GM19463 (cell line): ENCODE data around the gene SCGB1D4.
"Not testable (repeated sequence)": the region's sequence is repeated elsewhere in the genome, so short reads cannot be mapped to it uniquely, and the experiment has no call there.

Experiments
- ATAC-seq: cut with Tn5 transposase; IDR thresholded peaks from one replicate; pipeline ENCODE4 v1.9.1; 2021; ENCODE audit warnings: mild to moderate bottlenecking, moderate library complexity; ENCODE audit not compliant: unreplicated experiment

Gene SCGB1D4, protein sequence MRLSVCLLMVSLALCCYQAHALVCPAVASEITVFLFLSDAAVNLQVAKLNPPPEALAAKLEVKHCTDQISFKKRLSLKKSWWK

DNA sequence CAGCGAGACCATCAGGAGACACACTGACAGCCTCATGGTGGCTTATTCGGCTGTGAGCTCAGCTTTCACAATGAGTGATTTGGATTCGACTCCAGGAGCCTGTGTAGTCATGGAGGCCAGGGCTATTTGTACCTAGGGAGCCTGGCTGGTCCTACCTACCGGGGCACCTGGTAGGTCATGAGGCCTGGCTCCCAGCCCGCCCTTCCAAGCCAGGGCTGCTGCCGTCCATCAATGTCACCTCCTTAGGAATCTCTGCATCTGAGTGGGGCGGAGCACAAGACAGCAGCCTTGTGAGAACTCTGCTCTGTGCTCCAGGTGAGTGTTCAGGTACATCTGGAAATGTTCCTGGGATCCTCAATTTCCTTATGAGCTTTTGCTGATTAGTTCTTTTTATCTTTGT is at the start of gene SCGB1D4:
Gene SCGB1D4 (minus strand): TSS at position 101 of the 400 bp plus-strand sequence. CDS start 65 bp downstream, at position 36.
- no peak for ATAC-seq

DNA sequence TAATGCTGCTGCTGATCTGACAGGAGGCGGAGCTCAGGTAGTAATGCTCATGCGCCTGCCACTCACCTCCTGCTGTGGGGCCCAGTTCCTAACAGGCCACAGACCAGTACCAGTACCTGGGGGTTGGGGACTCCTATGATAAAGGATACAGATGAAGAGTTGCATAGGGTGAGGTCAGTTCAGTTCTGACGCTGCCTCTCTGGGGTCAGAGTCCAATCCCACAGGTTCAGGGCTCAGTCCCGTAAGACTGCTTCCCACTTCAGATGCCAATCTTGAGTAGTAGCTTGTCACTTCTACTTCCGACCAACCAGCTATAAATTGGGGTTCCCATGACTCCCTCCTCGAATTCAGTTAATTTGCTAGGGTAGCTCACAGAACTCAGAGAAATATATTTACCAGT is 47.0 kb upstream of the SCGB1D4 start:
- no peak for ATAC-seq

DNA sequence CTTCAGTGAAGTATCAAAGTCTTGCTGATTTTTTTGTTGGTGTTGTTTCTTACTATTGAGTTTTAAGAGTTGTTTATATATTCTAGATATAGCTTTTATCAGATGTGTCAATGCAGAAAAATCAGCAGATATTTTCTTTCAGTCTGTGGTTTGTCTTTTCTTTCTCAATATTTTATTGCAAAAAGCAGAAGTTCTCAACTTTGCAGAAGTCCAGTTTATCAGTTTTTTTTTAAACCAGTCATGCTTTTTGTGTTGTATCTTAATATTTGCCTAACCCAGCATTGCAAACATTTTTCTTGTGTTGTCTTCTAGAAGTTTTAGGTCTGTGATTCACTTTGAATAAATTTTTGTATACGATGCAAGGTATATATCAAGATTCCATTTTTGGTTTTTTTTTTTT is 45.3 kb upstream of the SCGB1D4 start:
- no peak for ATAC-seq

DNA sequence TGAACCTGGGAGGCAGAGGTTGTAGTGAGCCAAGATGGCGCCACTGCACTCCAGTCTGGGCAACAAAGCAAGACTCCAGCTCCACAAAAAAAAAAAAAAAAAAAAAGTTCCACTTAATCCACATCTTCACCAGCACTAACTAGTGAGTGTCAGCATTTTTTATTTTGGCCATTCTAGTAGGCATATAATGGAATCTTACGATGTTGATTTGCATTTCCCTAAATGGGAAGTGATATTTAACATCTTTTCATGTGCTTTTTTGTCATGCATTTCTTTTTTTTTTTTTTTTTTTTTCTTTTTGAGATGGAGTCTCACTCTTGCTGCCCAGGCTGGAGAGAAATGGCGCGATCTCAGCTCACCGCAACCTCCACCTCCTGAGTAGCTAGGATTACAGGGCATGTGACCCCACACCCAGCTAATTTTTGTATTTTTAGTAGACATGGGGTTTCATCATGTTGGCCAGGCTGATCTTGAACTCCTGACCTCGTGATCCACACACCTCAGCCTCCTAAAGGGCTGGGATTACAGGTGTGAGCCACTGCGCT is 44.8 kb upstream of the SCGB1D4 start:
- ATAC-seq = not testable (repeated sequence)

DNA sequence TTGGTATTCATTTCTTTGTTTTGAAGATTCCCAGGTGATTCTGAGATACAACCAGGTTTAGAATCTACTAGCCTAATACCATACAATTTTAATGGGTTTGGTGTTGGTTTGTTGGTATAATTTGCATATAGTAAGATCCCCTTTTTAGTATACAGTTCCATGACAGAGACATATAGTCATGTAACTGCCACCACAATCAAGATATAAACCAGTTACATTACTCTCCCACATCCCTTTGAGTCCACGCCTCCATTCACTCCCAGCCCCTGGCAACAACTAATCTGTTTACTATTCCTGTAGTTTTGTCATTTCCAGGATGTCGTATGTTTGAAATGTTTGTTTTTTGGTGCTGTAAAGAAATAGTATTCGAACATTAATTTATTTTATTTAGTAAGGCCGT is 42.7 kb upstream of the SCGB1D4 start:
- ATAC-seq = no peak

DNA sequence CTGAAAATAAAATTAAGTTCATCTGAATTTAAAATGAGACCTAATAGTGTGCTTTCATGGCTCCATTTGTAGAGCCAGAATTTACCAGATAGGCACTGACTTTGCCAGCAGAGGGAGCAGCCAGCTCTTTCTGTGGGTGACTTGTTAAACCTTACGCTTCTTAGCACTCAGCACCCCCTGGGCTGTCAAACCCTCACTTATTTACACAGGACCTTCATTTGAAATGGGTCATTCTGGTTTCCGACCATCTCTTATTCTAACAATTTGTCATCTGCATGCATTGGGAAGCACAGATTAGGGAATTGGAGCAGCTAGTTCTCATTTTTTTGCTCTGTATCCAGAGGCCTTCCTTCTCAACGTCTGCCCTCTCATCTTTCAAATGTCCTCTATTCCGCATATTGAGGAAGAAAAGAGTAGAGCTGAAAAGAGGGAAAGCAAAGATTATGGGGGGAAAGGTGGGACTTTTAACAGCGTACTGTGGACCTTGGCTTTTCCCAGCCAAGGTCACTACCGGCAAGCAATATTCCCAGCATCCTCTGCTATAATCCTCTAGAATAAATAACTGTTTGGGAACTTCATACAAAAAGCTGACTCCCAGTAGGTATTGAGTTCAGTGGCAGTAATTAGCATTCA is 41.5 kb upstream of the SCGB1D4 start:
- ATAC-seq = no peak

DNA sequence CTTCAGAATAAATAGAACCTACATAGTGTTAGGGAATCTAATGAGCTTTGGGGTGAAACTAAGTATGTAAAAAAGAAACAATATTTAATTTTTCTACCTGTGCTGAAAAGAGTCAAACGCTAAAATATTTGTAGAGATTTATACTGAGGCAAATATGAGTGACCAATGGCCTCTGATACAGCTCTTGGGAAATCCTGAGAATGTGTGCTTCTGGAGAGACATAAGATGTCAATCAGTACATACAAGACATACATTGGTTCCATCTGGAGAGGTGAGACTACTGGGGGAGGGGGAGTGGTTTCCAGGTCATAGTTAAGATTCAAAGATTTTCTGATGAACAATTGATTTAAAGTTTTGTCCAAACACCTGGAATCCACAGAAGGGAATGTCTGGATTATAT is 39.3 kb upstream of the SCGB1D4 start:
- no peak for ATAC-seq

DNA sequence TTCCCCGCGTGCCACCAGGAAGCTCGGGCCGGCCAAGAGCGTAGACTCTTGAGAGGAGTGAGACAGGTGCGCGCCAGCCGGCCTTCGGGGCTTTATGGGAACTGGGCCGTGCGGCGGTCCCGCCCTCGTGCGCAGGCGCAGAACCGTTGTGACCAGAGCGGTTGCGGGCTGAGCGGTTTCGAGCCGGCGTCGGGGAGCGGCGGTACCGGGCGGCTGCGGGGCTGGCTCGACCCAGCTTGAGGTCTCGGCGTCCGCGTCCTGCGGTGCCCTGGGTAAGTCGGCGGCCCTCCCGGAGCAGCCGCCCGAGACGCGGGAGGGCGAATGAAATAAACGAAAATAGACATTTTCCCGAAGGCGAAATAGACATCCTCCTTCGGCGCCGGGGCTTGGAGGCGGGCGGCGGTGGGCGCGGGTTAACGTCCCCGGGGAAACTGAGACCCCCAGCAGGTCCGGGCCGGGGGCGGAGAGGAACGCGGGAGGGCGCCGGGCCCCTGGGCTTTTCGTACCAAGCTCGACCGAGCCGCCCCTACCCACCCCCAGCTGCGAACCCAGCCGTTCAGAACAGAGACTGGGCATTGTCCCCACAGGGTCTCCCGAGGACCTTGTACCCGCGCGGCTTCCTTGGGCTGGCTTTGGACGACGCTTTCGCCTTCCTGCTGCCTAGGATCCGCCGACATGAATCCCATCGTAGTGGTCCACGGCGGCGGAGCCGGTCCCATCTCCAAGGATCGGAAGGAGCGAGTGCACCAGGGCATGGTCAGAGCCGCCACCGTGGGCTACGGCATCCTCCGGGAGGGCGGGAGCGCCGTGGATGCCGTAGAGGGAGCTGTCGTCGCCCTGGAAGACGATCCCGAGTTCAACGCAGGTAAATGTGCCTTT is 38.7 kb upstream of the SCGB1D4 start, which contains the start of gene ASRGL1:
Gene ASRGL1 (plus strand): TSS at position 146 of the 879 bp plus-strand sequence. CDS start 530 bp downstream, at position 676.
- peak; percentile 82 for ATAC-seq

DNA sequence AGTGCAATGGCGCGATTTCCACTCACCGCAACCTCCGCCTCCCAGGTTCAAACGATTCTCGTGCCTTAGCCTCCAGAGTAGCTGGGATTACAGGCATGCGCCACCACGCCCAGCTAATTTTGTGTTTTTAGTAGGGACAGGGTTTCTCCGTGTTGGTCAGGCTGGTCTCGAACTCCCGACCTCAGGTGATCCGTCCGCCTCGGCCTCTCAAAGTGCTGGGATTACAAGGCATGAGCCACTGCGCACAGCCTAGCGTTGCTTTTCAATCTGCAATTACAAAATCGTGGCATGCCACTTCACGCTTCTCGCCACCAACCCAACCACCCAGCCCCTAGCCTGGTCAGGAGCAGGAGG is 38.1 kb upstream of the SCGB1D4 start:
- not testable (repeated sequence) for ATAC-seq

DNA sequence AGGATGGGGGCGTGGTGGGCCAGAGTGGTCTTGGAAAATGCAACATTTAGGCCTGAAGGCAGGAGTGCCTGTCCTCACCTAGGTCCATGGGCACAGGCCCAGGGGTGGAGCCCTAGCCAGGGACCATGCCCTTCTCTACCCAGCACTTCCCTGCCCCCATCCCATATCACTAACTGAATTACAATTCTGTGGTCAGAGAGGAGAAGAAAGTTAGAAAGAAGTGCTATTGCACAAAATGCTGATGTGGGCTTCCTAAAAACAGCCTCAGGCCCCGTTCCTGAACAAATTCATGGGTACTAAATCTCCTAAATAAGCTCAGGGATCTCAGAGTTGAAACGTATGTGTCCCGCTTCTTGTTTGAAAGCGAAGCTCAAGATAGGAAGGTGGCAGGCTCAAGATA is 34.9 kb upstream of the SCGB1D4 start:
- ATAC-seq = no peak

DNA sequence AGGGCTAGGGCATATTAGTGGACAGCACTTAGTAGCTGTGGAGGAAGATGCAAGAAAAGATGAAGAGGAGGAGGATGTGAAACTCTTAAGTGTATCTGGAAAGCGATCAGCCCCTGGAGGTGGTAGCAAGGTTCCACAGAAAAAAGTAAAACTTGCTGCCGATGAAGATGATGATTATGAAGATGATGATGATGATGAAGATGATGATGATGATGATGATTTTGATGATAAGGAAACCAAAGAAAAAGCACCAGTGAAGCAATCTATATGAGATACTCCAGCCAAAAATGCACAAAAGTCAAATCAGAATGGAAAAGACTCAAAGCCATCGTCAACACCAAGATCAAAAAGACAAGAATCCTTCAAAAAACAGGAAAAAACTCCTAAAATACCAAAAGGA is 32.4 kb upstream of the SCGB1D4 start:
- ATAC-seq = not testable (repeated sequence)

DNA sequence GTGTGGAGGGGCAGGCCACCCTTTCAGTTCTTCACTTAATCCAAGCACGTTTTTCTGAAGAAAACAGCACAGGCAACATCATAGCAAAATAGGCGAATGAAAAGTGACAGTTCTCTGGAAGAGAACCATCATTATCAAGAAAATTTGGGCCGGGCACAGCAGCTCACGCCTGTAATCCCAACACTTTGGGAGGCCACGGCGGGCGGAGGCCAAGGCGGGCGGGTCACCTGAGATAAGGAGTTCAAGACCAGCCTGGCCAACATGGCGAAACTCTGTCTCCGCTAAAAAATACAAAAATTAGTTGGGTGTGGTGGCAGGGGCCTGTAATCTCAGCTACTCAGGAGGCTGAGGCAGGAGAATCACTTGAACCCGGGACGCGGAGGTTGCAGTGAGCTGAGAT is 28.7 kb upstream of the SCGB1D4 start:
- not testable (repeated sequence) for ATAC-seq

DNA sequence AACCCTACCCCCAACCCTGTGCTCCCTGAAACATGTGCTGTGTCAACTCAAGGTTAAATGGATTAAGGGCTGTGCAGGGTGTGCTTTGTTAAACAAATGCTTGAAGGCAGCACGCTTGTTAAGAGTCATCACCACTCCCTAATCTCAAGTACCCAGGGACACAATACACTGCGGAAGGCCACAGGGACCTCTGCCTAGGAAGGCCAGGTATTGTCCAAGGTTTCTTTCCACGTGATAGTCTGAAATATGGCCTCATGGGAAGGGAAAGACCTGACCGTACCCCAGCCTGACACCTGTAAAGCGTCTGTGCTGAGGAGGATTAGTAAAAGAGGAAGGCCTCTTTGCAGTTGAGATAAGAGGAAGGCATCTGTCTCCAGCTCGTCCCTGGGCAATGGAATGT is 27.8 kb upstream of the SCGB1D4 start:
- ATAC-seq = not testable (repeated sequence)

DNA sequence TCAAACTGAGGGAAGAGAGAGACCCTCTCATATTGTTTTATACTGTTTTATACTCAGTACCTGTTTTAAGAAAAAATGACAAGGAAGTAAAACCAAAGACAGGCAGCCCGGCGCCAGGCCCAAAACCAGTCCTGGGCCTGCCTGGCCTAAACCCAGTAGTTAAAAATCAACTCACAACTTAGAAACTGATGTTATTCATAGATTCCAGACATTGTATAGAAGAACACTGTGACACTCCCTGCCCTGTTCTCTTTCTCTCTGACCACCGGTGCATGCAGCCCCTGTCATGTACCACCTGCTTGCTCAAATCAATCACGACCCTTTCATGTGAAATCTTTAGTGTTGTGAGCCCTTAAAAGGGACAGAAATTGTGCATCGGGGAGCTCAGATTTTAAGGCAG is 26.9 kb upstream of the SCGB1D4 start:
- ATAC-seq = not testable (repeated sequence)

DNA sequence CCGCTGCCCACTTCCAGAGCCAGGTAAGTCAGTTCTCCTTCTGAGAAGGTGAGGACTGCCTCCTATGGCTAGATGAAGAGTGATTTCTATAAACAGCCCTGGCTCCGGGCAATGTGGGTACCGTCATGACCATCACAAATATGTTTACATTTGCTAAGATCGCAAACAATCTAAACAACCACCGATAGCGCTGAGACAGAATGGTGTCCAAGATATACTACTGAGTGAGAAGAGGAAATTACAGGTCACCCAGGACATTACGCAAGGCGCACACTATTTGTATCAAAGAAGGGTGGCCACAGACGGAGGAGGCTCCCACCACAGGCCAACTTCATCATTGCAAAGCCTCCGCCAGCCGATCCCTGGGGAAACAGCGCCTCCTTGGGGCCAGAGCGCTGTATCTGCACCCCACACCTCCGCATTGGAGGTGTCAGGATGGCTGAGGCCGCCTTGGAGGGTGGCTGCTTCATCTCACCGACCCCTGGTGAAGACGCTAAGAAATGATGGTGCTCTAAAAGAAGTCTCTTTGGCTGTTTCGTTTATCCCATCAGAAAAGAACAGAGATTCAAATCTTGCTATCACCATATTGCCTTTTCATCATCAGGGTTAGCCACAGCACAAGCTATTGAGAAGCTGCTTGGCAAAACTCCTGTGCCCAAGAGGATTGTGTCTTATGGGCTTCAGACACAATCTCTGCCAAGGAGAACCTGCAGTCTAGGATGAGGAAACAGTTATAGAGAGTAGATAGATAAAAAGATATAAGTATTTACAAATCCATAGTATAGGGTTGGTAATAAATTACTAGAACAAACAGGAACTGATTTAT is 26.1 kb upstream of the SCGB1D4 start:
- no peak for ATAC-seq

DNA sequence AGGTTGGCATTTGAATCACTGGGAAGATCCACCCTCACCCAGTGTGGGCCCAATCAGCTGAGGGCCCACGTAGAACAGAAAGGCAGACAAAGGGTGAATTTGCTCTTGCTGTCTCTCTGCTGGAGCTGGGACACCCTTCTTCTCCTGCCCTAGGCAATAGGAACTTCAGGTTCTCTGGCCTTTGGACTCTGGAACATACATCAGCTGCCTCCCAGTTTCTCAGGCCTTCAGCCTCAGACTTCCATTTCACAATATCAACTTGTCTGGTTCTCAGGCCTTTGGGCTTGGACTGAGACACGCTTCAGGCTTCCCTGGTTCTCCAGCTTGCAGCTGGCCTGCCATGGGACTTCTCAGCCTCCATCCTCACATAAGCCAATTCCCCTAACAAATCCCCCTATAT is 23.6 kb upstream of the SCGB1D4 start:
- ATAC-seq = no peak

DNA sequence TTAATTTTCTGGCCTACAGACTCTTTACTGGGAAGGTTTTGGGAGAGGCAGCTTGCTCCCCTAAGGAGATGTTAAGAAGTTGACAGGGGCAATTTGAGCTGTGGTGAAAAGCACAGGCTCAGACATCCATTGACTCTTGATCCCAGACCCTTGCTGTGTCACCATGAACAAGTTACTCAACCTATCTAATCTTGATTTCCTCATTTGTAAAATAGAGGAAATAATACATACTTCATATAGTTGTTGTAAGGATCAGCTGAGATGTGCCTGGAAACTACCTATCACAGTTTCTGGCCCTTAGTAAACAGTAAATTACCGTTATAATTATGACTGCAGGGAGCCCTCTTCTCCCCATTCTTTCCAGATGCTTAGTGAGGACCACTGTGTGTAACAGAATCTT is 16.6 kb upstream of the SCGB1D4 start:
- ATAC-seq = no peak

DNA sequence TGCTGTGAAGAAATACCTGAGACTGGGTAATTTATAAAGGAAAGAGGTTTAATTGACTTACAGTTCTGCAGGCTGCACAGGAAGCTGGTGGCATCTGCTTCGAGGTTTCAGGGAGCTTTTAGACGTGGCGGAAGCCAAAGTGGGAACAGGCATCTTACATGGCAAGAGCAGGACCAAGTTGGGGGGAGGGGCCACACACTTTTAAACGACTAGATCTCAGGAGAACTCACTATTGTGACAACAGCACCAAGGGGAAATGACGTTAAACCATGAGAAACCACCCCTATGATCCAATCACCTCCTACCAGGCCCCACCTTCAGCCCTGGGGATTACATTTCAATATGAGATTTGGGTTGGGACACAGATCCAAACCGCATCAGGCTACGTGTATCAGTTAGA is 11.1 kb upstream of the SCGB1D4 start:
- ATAC-seq = no peak

DNA sequence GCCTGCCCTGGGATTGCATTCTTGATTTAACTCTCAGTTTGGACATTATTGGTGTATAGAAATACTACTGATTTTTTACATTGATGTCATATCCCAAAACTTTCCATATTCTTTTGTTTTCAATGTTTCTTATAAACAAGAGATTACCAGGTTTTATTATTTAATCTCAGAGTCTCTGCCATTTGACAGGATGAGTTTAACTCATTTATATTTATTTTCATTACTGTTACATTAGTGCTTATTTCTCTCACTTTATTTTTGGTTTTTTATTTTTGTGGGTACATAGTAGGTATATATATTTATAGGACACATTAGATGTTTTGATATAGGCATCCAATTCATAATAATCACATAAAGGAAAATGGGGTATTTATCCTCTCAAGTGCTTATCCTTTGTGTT is 9.1 kb upstream of the SCGB1D4 start:
- ATAC-seq = no peak

DNA sequence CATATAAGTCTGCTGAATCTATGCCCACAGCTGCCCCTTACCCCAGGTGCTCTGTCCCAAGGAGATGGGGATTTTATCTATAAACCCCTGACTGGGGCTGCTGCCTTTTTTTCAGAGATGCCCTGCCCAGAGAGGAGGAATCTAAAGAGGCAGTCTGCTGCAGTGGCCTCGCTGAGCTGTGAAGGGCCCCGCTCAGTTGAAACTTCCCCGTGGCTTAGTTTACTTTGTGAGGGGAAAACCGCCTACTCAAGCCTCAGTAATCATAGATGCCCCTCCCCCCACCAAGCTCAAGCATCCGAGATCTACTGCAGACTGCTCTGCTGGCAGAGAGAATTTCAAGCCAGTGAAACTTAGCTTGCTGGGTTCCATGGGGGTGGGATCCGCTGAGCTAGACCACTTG is 7.4 kb upstream of the SCGB1D4 start:
- no peak for ATAC-seq

DNA sequence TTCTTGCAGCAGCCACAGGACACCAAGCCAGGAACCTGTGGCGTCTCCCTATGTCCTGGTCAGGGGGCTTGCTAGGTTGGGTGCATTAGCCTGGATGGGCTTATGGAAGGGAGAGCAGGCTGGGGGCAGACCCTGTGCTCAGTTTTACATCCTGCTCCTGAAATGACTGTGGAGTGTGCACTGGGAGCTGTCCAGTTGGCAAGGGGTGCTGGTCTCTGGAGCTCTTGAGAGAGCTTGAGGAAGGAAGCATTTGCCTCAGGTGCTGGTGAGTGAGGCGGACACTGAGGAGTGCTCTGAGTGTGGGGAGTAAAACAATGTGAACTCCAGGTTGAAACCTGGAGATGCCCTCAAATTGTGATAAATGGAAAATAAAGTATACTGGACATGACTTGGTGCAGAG is 3.4 kb downstream of the SCGB1D4 start:
- ATAC-seq = no peak
